HUES48 (cell line): ENCODE data around the gene TAF11.

Source experiments
- H3K27ac ChIP-seq: one replicate; pipeline ENCODE4 v1.7.0; 2013; ENCODE audit warnings: low read depth, low read length, inconsistent platforms
- H3K27me3 ChIP-seq: 2 replicates; pipeline ENCODE4 v1.6.1; 2013; ENCODE audit warnings: mild to moderate bottlenecking, low read length; ENCODE audit not compliant: control insufficient read depth, insufficient read depth
- H3K36me3 ChIP-seq: 2 replicates; pipeline ENCODE4 v1.6.1; 2013; ENCODE audit warnings: low read length; ENCODE audit not compliant: control insufficient read depth, insufficient read depth
- H3K4me1 ChIP-seq: 2 replicates; pipeline ENCODE4 v1.6.1; 2013; ENCODE audit warnings: mild to moderate bottlenecking, low read length; ENCODE audit not compliant: control insufficient read depth, insufficient read depth
- H3K4me3 ChIP-seq: 2 replicates; pipeline ENCODE4 v1.5.1; 2013; ENCODE audit warnings: mild to moderate bottlenecking, low read depth, low read length
- H3K9ac ChIP-seq: 2 replicates; pipeline ENCODE4 v1.6.1; 2013; ENCODE audit warnings: mild to moderate bottlenecking, low read depth, low read length, moderate library complexity
- H3K9me3 ChIP-seq: 2 replicates; pipeline ENCODE4 v1.6.1; 2013; ENCODE audit warnings: low read length; ENCODE audit not compliant: control insufficient read depth, insufficient read depth

Gene TAF11

DNA sequence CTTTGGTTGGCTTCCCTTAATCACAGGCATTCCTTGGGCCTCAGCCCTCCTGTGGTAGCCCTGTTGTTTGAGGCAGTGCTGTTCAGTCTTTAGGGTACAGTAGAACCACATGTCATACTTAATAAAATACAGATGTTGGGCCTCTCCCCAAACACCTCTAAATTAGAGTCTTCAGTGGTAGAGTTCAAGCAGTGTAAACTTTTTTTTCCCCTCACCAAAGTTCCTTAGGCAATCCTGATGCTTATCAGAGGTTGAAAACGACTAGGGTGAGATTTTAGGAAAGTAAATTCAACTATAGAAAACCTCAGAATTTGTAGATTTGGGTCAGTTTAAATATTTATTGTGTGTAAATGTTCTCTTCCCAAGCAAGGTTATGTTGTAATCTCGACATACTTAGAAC lies 51.4 kb downstream of the TAF11 start:
- H3K36me3 ChIP-seq, result peaks cover 53% of the 10 kb centered on the region

DNA sequence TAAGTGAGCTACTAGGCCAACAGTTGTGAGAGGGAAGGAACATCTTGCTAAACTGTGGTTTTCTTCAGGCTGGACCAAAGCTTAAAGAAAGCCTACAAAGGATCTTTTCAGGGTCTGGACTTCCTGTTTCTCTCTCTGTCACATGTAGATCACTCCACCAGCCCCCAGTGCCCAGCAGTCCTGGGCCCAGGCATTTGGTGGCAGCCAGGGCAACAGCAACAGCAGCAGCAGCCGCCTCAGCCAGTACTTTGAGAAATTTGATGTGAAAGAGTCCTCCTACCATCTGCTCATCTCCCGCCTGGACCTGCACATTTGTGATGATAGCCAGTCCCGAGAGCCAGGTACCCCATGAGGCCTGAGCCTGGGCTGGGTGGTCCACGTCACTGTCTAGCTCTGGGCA lies 51.8 kb downstream of the TAF11 start:
- peaks cover 53% of the 10 kb centered on the region for H3K36me3 ChIP-seq
- H3K4me1 ChIP-seq, result no peaks in the 10 kb centered on the region
- H3K9ac ChIP-seq, result no peak overlapping the region
- no peak overlapping the region for H3K27ac ChIP-seq
- no peaks in the 10 kb centered on the region for H3K27me3 ChIP-seq
- no peaks in the 10 kb centered on the region for H3K9me3 ChIP-seq
- H3K4me3 ChIP-seq, result no peak overlapping the region

More for the DNA sequence above, 51.4 kb downstream of the TAF11 start:
- Histone ChIP-seq H3K27ac (no peak overlapping the region), H3K4me3 (no peak overlapping the region), H3K27me3 (no peaks in the 10 kb centered on the region), H3K9me3 (no peaks in the 10 kb centered on the region), H3K4me1 (no peaks in the 10 kb centered on the region), H3K9ac (no peak overlapping the region)

GRCh38 chr6:34834789-34835518 lies 52.9 kb downstream of the TAF11 start:
- Histone ChIP-seq H3K9ac (no peak overlapping the region), H3K27ac (no peak overlapping the region), H3K36me3 (peaks cover 52% of the 10 kb centered on the region)

GRCh38 chr6:34832942-34833341 lies 54.9 kb downstream of the TAF11 start:
- peaks cover 52% of the 10 kb centered on the region for H3K36me3 ChIP-seq

More at GRCh38 chr6:34834789-34835518, 52.9 kb downstream of the TAF11 start:
- Histone ChIP-seq H3K4me1 (no peaks in the 10 kb centered on the region), H3K4me3 (no peak overlapping the region), H3K9me3 (no peaks in the 10 kb centered on the region), H3K27me3 (no peaks in the 10 kb centered on the region)

GRCh38 chr6:34829137-34829536 lies 58.7 kb downstream of the TAF11 start:
- no peaks in the 10 kb centered on the region for H3K4me1 ChIP-seq
- H3K27ac ChIP-seq, result no peak overlapping the region
- H3K27me3 ChIP-seq, result no peaks in the 10 kb centered on the region
- no peaks in the 10 kb centered on the region for H3K9me3 ChIP-seq
- no peak overlapping the region for H3K4me3 ChIP-seq
- H3K36me3 ChIP-seq, result peaks cover 40% of the 10 kb centered on the region
- H3K9ac ChIP-seq, result no peak overlapping the region

More at GRCh38 chr6:34832942-34833341, 54.9 kb downstream of the TAF11 start:
- Histone ChIP-seq H3K9me3 (no peaks in the 10 kb centered on the region), H3K9ac (no peak overlapping the region), H3K4me1 (no peaks in the 10 kb centered on the region), H3K4me3 (no peak overlapping the region), H3K27me3 (no peaks in the 10 kb centered on the region), H3K27ac (no peak overlapping the region)
